NCI-H2029 treated with DMSO at 0.1 percent for 48 hours (cell line): ENCODE data around the gene GUK1.
"Not testable (repeated sequence)": the region's sequence is repeated elsewhere in the genome, so short reads cannot be mapped to it uniquely, and the experiment has no call there.

Experiments used
- DNase-seq: peaks from one replicate; lab custom pipeline; 2025; lab: John Stamatoyannopoulos, UW

GUK1 gene

GRCh38 chr1:228163007-228163753 lies 23.1 kb downstream of the GUK1 start:
- no peak for DNase-seq

- no peak for DNase-seq
Observed at GRCh38 chr1:228163776-228164519, 23.9 kb downstream of the GUK1 start.

- no peak for DNase-seq
Observed at GRCh38 chr1:228164561-228165371, 24.7 kb downstream of the GUK1 start.

- peak; percentile 57 for DNase-seq
Observed at GRCh38 chr1:228165372-228166169, 25.5 kb downstream of the GUK1 start, which contains the start of gene IBA57. TSS of gene IBA57 (plus strand) at chr1:228165804. CDS start at chr1:228165817, 13 bp downstream.

GRCh38 chr1:228166170-228166936 lies 26.3 kb downstream of the GUK1 start:
- no peak for DNase-seq

- DNase-seq, result no peak
Observed at GRCh38 chr1:228168563-228169270, 28.6 kb downstream of the GUK1 start.

- DNase-seq, result no peak
Observed at GRCh38 chr1:228169345-228169744, 29.3 kb downstream of the GUK1 start.

GRCh38 chr1:228170666-228171065 lies 30.6 kb downstream of the GUK1 start:
- DNase-seq, result no peak

GRCh38 chr1:228171221-228171891 lies 31.3 kb downstream of the GUK1 start:
- DNase-seq, result no peak

- no peak for DNase-seq
Observed at GRCh38 chr1:228172591-228173527, 32.8 kb downstream of the GUK1 start.

- not testable (repeated sequence) for DNase-seq
Observed at GRCh38 chr1:228173528-228174481, 33.7 kb downstream of the GUK1 start.

GRCh38 chr1:228174482-228175315 lies 34.6 kb downstream of the GUK1 start:
- DNase-seq, result no peak

GRCh38 chr1:228175316-228176023 lies 35.4 kb downstream of the GUK1 start:
- no peak for DNase-seq

GRCh38 chr1:228176024-228176395 lies 35.9 kb downstream of the GUK1 start:
- DNase-seq, result no peak

GRCh38 chr1:228176461-228177182 lies 36.5 kb downstream of the GUK1 start:
- DNase-seq, result no peak
